Activated naive CD4-positive, alpha-beta T cell treated with anti-CD3 and anti-CD28 coated beads for 36 hours (primary cell): ENCODE results near the gene TIAM2. TPM values are rescaled to one million over a fixed set of nuclear protein-coding genes. Genes with fewer than 3 reads are reported as not detected.
A peak's percentile ranks its signal among the peaks of the same experiment; 100 is the strongest.

Source experiments
- CTCF ChIA-PET: fragments of 350-600 bp; sonication (Branson Sonifier 250); formaldehyde crosslinking; loops from one replicate; lab custom pipeline; 2021; ENCODE audit warnings: antibody characterized with exemption; lab: Charles Lee
- DNase-seq: peaks from one replicate; pipeline ENCODE4 v3.0.0-alpha.2; 2020
- H3K27ac Mint-ChIP-seq: one replicate; pipeline ENCODE4 v1.8.0; 2021; ENCODE audit warnings: mild to moderate bottlenecking, mixed read lengths
- H3K27me3 Mint-ChIP-seq: one replicate; pipeline ENCODE4 v1.8.0; 2021; ENCODE audit warnings: low read depth, mixed read lengths
- H3K36me3 Mint-ChIP-seq: one replicate; pipeline ENCODE4 v1.8.0; 2021; ENCODE audit warnings: low read depth, mixed read lengths
- H3K4me1 Mint-ChIP-seq: one replicate; pipeline ENCODE4 v1.8.0; 2021; ENCODE audit warnings: low read depth, mixed read lengths
- H3K4me3 Mint-ChIP-seq: one replicate; pipeline ENCODE4 v1.8.0; 2021; ENCODE audit warnings: mild to moderate bottlenecking, moderate library complexity, mixed read lengths
- H3K9me3 Mint-ChIP-seq: one replicate; pipeline ENCODE4 v1.8.0; 2021; ENCODE audit warnings: mixed read lengths
- intact Hi-C: fragments of 100-400 bp; cut with micrococcal nuclease; formaldehyde crosslinking; loops from one replicate; pipeline ENCODE4 v1.15.1; 2023
- total RNA-seq, 2 experiments: library from RNA; stranded (reverse); gene quantifications; one replicate each; pipeline ENCODE4 v1.2.3, GENCODE V29; 2021

TIAM2 gene
- total RNA-seq, 2 experiments from 2014 or later = 1.6 to 3.0 TPM

DNA sequence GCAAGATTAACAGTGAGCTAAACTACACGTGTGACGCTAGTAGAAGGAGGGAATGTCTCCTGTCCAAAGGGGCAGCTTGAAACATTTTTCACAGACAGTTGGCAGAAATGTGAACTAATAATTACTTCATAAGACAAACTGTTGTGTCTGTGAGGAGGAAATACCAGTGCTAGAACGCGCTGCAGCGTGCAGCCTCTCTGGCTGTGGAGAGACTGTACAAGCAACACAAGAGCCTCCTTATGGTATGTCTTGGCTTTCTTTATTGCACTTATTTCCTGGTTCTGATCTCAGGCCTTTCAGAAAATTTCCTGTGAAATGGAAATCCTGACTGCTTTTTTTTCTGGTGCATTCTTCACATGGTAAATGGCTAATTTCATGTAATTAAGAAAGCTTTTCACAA lies 25.3 kb upstream of the TIAM2 start:
- no peaks in the 10 kb centered on the region for H3K27me3 Mint-ChIP-seq
- peaks cover 1% of the 10 kb centered on the region for H3K36me3 Mint-ChIP-seq
- CTCF ChIA-PET = no interaction called here
- DNase-seq = no peak
- H3K4me1 Mint-ChIP-seq = no peaks in the 10 kb centered on the region
- H3K9me3 Mint-ChIP-seq = no peaks in the 10 kb centered on the region
- intact Hi-C loops = no loop called here
- H3K4me3 Mint-ChIP-seq = no peak overlapping the region
- no peak overlapping the region for H3K27ac Mint-ChIP-seq

DNA sequence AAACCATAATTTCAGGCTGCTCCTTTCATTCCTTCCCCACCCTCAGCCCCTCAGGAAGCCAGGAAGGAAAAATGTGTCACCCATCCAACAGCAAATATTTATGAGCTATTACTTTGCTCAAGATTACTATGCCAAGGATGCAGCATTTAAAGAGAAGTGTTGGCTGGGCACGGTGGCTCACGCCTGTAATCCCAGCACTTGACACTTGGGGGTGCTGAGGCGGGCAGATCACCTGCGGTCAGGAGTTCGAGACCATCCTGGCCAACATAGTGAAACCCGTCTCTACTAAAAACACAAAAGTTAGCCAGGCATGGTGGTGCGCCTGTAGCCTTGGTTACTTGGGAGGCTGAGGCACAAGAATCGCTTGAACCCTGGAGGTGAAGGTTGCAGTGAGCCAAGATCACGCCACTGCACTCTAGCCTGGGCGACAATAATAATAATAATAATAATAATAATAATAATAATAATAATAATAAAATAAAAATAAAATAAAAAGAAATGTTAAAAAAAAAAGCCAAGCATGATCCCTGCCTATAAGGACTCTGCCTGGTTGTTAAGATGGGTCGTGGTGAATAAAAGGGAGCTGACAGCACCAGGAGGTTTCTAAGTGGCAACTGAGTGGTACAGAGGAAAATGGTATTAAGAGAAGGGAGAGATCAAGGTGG lies 20.5 kb upstream of the TIAM2 start:
- no peaks in the 10 kb centered on the region for H3K4me1 Mint-ChIP-seq
- CTCF ChIA-PET = interaction anchor here (0.6 to 1.1 kb wide), 3 partner anchors 198 to 941 kb away, joined by 3 read pairs; no protein-coding TSS in a partner anchor

DNA sequence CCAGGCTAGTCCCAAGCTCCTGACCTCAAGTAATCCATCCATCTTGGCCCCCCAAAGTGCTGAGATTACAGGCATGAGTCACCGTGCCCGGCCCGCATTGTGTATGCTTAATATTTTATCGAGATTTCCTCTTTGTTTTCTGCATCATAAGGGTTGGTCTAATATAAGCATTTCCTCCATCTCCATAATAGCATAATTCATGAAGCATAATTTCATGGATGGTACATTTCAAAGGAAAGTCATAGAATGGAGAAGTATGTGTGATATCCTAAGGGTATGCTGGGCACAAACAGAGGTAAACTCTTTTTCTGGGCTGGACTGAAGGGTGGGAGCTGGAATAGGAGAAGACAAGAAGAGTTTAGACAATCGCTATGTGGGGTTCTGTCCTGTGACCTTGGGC lies 17.5 kb upstream of the TIAM2 start:
- Mint-ChIP-seq H3K4me3 (no peak overlapping the region), H3K27me3 (no peaks in the 10 kb centered on the region), H3K27ac (no peak overlapping the region), H3K36me3 (no peaks in the 10 kb centered on the region), H3K4me1 (peaks cover 8% of the 10 kb centered on the region), H3K9me3 (no peaks in the 10 kb centered on the region)
- CTCF ChIA-PET = interaction anchor here (0.6 to 1.4 kb wide), 2 partner anchors 72 to 108 kb away, joined by 3 to 6 read pairs; no protein-coding TSS in a partner anchor
- no peak for DNase-seq
- intact Hi-C loops = no loop called here

More for the DNA sequence above, 20.5 kb upstream of the TIAM2 start:
- H3K27ac Mint-ChIP-seq = no peak overlapping the region
- no peaks in the 10 kb centered on the region for H3K9me3 Mint-ChIP-seq
- H3K36me3 Mint-ChIP-seq = no peaks in the 10 kb centered on the region
- intact Hi-C loops = no loop called here
- peak; percentile 18 for DNase-seq
- H3K4me3 Mint-ChIP-seq = no peak overlapping the region
- H3K27me3 Mint-ChIP-seq = no peaks in the 10 kb centered on the region

DNA sequence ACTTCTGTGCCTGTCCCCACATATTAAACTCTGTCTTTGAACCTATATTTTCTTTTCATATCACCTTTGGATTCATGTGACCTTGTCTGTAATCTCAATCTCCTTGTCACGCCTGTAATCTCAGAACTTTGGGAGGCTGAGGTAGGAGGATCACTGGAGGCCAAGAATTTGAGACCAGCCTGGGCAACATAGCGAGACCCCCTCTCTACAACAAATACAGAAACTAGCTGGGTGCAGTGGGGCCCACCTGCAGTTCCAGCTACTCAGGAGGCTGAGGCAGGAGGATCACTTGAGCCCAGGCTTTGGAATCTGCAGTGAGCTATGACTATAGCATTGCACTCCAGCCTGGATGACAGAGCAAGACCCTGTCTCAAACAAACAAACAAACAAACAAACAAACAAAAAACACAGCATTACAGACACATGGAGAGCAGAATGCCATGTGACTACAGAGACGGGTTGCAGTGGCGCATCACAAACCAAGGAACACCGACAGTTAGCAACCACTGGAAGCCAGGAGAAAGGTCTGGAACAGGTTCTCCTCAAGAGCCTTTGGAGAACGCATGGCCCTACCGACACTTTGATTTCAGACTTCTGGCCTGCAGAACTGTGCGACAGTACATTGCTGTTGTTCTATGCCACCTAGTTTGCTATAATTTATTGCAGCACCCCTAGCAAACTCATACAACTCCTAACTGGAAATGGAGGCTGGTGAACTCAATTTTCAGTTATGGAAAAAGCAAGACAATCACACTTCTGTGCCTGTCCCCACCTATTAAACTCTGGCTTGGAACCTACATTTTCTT lies 14.6 kb upstream of the TIAM2 start:
- intact Hi-C loops = no loop called here
- Mint-ChIP-seq H3K27ac (no peak overlapping the region), H3K9me3 (no peaks in the 10 kb centered on the region), H3K4me1 (peaks cover 8% of the 10 kb centered on the region), H3K4me3 (no peak overlapping the region), H3K27me3 (no peaks in the 10 kb centered on the region), H3K36me3 (no peaks in the 10 kb centered on the region)
- CTCF ChIA-PET = no interaction called here
- no peak for DNase-seq

DNA sequence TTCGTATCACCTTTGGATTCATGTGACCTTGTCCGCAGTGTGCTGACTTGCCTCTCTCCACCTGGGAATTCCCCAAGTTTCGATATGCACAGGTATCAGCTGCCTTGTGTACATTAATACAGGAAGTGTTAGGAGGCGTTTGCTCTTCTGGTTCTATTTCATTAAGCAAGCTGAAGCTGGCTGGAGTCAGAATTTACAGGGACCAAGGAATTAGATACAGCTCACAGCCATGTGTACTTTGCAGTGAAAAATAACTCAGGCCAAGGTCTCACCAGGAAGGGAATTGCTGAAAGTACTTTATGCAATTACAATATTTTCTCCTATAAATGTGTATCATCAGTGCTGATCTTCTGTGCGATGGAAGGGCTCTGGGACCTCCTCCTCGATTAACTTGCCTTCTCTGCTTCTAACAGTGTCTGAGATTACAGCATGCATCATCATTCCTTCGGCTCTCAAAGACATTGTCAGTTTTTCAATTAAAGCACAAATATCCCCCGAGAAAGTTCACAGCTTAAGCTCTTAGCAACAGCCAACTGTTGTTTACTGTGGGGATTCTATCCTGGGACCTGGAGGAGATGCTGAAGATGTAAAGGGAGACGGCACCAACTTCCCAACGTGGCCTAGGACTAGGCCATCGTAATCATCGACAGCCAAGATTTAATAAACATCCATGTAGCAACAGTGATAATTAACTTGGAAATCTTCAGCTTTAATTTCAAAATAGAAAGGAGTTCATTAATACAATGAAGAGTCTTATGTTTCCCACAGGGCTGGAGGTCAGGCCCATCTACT lies 13.8 kb upstream of the TIAM2 start:
- Mint-ChIP-seq H3K4me3 (no peak overlapping the region), H3K4me1 (peaks cover 8% of the 10 kb centered on the region), H3K27ac (no peak overlapping the region), H3K9me3 (no peaks in the 10 kb centered on the region), H3K36me3 (no peaks in the 10 kb centered on the region), H3K27me3 (no peaks in the 10 kb centered on the region)
- CTCF ChIA-PET = no interaction called here
- no peak for DNase-seq
- intact Hi-C loops = no loop called here

DNA sequence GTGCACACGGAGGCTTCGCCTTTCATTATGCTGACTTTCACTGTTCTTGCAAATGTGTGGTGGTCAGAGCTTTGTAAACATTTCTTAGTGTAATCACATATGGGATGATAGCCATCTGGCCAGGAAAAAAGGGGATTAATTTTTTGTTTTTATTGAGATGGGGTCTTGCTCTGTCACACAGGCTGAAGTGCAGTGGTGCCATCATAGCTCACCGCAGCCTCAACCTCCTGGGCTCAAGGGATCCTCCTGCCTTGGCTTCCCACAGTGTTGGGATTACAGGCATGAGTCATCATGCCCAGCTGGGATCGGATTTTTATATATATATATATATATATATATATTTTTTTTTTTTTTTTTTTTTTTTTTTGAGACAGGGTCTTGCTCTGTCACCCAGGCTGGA lies 11.0 kb upstream of the TIAM2 start:
- intact Hi-C loops = no loop called here
- Mint-ChIP-seq H3K4me1 (peaks cover 8% of the 10 kb centered on the region), H3K36me3 (no peaks in the 10 kb centered on the region), H3K4me3 (no peak overlapping the region), H3K27me3 (no peaks in the 10 kb centered on the region), H3K27ac (no peak overlapping the region), H3K9me3 (no peaks in the 10 kb centered on the region)
- DNase-seq = no peak
- CTCF ChIA-PET = no interaction called here

DNA sequence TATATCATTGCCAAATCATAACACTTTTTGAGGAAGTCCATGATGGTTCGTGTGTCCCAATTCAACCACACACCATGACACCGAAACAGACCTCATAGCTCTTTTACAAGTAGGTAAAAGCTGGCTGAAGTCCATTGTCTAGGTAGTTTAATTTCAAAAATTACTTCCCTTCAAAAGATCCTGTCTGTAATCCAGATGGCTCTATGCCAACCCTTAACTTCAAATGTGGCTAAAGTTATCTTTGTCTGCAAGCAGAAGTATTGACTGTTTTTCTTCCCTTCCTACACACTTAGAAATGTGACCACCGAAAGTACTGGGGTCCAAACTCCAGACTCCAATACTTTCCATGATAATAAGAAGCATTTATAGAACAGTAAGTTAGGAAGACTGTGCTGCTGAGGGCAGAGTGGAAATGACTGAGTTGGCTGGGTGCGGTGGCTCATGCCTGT lies 8.3 kb upstream of the TIAM2 start:
- Mint-ChIP-seq H3K36me3 (no peaks in the 10 kb centered on the region), H3K27me3 (no peaks in the 10 kb centered on the region), H3K9me3 (no peaks in the 10 kb centered on the region), H3K27ac (no peak overlapping the region), H3K4me3 (no peak overlapping the region), H3K4me1 (no peaks in the 10 kb centered on the region)
- no peak for DNase-seq
- intact Hi-C loops = no loop called here
- CTCF ChIA-PET = interaction anchor here (1.3 kb wide), 1 partner anchor 16 kb away, joined by 6 read pairs; no protein-coding TSS in a partner anchor

DNA sequence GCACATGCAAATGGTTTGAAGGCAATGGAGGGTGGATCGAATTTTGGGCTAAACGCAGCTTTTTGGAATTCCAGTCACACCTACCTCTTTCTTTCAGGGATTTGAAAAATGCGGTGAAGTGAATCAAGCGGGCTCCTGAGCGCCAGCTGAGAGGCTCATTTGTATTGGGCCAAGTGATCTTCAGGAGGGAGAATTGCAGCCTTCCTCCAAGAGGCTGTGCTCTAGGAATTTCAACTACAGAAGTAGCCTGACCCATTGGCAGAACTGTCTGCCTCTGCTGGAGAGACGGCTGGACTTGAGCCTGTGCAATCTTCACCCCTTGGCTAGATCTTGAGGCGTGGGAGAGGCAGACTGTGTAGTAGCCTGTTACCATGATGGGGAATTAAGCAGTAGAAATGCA lies 5.7 kb upstream of the TIAM2 start:
- H3K27ac Mint-ChIP-seq = no peak overlapping the region
- no peaks in the 10 kb centered on the region for H3K4me1 Mint-ChIP-seq
- CTCF ChIA-PET = interaction anchor here (0.5 kb wide), 1 partner anchor 189 kb away, joined by 4 read pairs; no protein-coding TSS in a partner anchor
- intact Hi-C loops = no loop called here
- DNase-seq = no peak
- H3K9me3 Mint-ChIP-seq = no peaks in the 10 kb centered on the region
- peaks cover 7% of the 10 kb centered on the region for H3K27me3 Mint-ChIP-seq
- no peak overlapping the region for H3K4me3 Mint-ChIP-seq
- no peaks in the 10 kb centered on the region for H3K36me3 Mint-ChIP-seq

DNA sequence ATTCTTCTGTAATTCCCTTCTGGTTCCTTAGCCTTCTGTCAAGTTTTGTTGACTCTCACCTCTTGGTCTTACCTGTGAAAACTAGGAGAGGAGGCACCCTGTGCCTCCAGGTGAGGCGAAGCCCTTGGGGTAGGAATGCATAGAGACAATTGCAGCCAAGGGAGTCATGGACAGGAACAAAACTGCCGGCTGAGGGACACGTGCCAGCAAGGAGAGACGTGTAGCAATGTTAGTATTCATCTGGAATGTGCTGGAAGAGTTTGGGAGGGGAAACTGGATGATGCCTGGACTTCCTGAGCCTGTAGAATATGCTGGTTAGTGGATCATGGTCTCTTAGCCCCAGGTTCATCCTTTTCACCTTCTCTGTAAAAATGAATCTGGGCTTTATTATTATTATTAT lies 3.9 kb upstream of the TIAM2 start:
- peaks cover 3% of the 10 kb centered on the region for H3K4me1 Mint-ChIP-seq
- no peak overlapping the region for H3K4me3 Mint-ChIP-seq
- H3K9me3 Mint-ChIP-seq = no peaks in the 10 kb centered on the region
- no peaks in the 10 kb centered on the region for H3K36me3 Mint-ChIP-seq
- no peak overlapping the region for H3K27ac Mint-ChIP-seq
- H3K27me3 Mint-ChIP-seq = peaks cover 14% of the 10 kb centered on the region
- DNase-seq = no peak
- CTCF ChIA-PET = no interaction called here
- intact Hi-C loops = no loop called here

DNA sequence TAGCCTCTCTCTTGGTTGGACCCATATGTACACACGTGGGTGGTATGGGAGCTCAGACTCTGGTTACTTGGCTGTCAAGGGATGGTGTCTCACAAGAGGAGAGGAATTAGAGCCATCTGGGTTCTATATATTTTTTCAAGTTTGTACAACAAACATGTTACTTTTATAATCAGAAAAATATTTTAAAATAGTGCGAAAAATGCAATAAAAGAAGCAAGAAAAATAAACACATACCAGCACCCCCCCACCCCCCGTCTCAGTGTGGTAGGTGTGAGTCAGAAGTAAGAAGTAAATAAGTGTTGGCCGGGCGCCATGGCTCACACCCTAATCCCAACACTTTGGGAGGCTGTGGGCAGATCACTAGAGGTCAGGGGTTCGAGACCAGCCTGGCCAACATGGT lies 2.1 kb upstream of the TIAM2 start:
- intact Hi-C loops = no loop called here
- CTCF ChIA-PET = no interaction called here
- peaks cover 26% of the 10 kb centered on the region for H3K27me3 Mint-ChIP-seq

DNA sequence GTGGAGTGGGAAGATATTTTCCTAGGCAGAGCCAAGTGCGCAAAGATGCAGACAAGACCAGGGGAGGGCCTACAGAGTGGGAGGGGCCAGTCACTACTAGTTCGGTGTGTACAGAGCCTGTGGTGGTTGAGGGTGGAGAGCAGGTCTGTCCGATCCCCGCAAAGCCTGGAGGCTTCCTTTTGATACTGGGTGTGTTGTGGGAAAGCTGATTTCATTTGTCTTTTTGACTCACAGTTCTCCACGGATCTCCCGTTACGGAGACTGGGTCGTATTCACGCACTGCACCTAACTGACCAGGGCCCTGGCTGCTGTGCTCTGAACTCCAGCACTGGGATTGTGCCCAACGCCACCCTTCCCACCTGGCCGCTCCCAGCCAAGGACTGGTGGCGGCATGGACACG lies 1.4 kb upstream of the TIAM2 start:
- Mint-ChIP-seq H3K36me3 (no peaks in the 10 kb centered on the region), H3K27me3 (peaks cover 29% of the 10 kb centered on the region), H3K4me3 (no peak overlapping the region), H3K4me1 (peaks cover 8% of the 10 kb centered on the region), H3K27ac (no peak overlapping the region), H3K9me3 (no peaks in the 10 kb centered on the region)
- CTCF ChIA-PET = no interaction called here
- intact Hi-C loops = loop anchor here (2.0 kb wide), 1 partner anchor 177 kb away; no protein-coding TSS in a partner anchor
- DNase-seq = no peak

More for the DNA sequence above, 2.1 kb upstream of the TIAM2 start:
- H3K4me3 Mint-ChIP-seq = no peak overlapping the region
- no peak overlapping the region for H3K27ac Mint-ChIP-seq
- no peaks in the 10 kb centered on the region for H3K36me3 Mint-ChIP-seq
- DNase-seq = no peak
- peaks cover 8% of the 10 kb centered on the region for H3K4me1 Mint-ChIP-seq
- no peaks in the 10 kb centered on the region for H3K9me3 Mint-ChIP-seq

DNA sequence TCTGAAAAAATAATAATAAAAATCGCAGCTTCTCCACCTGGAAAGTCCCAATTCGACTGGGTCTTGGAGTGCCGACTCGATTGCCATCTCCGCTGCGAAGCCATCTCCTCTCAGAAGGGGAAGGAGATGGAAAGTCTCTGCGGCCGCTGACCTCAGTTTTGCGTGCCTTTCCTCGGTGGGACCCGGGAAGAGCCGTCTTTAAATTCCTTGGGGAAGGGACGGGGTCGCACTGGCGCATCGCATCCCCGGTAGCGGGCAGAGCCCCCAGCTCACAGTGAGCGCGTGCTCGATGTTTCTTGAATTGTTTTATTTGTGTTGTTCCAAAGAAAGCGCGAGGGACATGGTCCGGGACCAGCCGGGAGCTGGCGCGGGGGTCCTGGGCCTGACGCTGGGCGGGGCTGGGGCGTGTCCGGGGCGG lies 270 bp upstream of the TIAM2 start:
- peaks cover 32% of the 10 kb centered on the region for H3K27me3 Mint-ChIP-seq
- H3K4me3 Mint-ChIP-seq = peak overlapping the region; percentile 64
- H3K27ac Mint-ChIP-seq = no peak overlapping the region
- H3K9me3 Mint-ChIP-seq = no peaks in the 10 kb centered on the region
- peaks cover 8% of the 10 kb centered on the region for H3K4me1 Mint-ChIP-seq
- intact Hi-C loops = loop anchor here (2.0 kb wide), 1 partner anchor 176 kb away; no protein-coding TSS in a partner anchor
- no peaks in the 10 kb centered on the region for H3K36me3 Mint-ChIP-seq
- CTCF ChIA-PET = interaction anchor here (0.6 kb wide), 1 partner anchor 181 kb away, joined by 3 read pairs; no protein-coding TSS in a partner anchor
- DNase-seq = no peak
